Measurements from ENCODE around the gene PRKACB. TPM values are rescaled to one million over a fixed set of nuclear protein-coding genes. Genes with fewer than 3 reads are reported as not detected.

PRKACB gene
- total RNA-seq (2013; cell fraction: nucleolus; rRNA removed): not detected in 2 replicates
- total RNA-seq (2014; rRNA removed) (4.8 and 5.3 TPM in 2 replicates), total RNA-seq (2014; rRNA removed; fragmentation: Illumina TruSeq; extraction: Trizol) (7.1 and 8.0 TPM in 2 replicates), total RNA-seq (2021) (8.6 and 9.0 TPM in 2 replicates), polyA plus RNA-seq (2011; rRNA removed) (0.19 TPM in 1 of 2 replicates, not detected in the other), polyA plus RNA-seq (2014; fragmentation: Illumina TruSeq; extraction: Trizol) (7.5 and 10.7 TPM in 2 replicates), polyA plus RNA-seq (2014; fragmentation: Nextera tagmentation; extraction: Ambion mirVana) (1 to 10 TPM; 3.1 to 3.3 TPM), polyA plus RNA-seq (2014; rRNA removed) (3.2 and 3.7 TPM in 2 replicates), polyA plus RNA-seq (2016; fragmentation: Nextera tagmentation; extraction: Ambion mirVana) (1 to 10 TPM; 8.6 TPM), polyA minus RNA-seq (2011; rRNA and poly(A)+ RNA removed) (not detected in 2 replicates), Bru-seq, nascent RNA (percentile 28 among the genes with signal in this experiment), BruChase-seq, experiment 1, labeled RNA remaining after a 6-hour chase (percentile 23 among the genes with signal in this experiment), BruChase-seq, experiment 2, labeled RNA remaining after a 2-hour chase (percentile 23 among the genes with signal in this experiment)
- 1.8 TPM for polyA plus RNA-seq (2011; ENCODE audit: low read depth)
- polyA plus RNA-seq (2011; cell fraction: cytosol; rRNA removed): 0.01 and 0.02 TPM in 2 replicates
- not detected in 2 replicates for polyA plus RNA-seq (2011; cell fraction: nucleus; rRNA removed)
- 3.4 and 3.8 TPM in 2 replicates for polyA plus RNA-seq (2012)
- polyA minus RNA-seq (2011; cell fraction: cytosol; rRNA and poly(A)+ RNA removed): not detected in 2 replicates
- 0.10 TPM in 1 of 2 replicates, not detected in the other for polyA minus RNA-seq (2011; cell fraction: nucleus; rRNA and poly(A)+ RNA removed)
- long read RNA-seq, experiment 1: 0 reads
- long read RNA-seq, experiment 2, partial matches to known transcripts: 0 of 1 reads
- long read RNA-seq, experiment 2, other reads (novel, unspliced or antisense): 1 of 1 reads

GRCh38 chr1:84143796-84144565, at the start of gene PRKACB:
Gene PRKACB (plus strand): TSS chr1:84144271. CDS start chr1:84144362, 91 bp downstream.
- ChIA-PET CTCF (interaction anchor here (1.2 to 2.5 kb wide), 4 partner anchors 9 to 628 kb away, joined by 4 to 18 read pairs (median 5); no protein-coding TSS in a partner anchor), POLR2A (no interaction called here), RAD21 (ENCODE audit: unreplicated experiment) (interaction anchor here (0.8 to 1.2 kb wide), 6 partner anchors 284 to 610 kb away, joined by 3 to 10 read pairs (median 4); no protein-coding TSS in a partner anchor), SMC1A (ENCODE audit: uncharacterized antibody, unreplicated experiment) (interaction anchor here (0.8 to 1.8 kb wide), 8 partner anchors 9 to 610 kb away, joined by 3 to 14 read pairs (median 3); no protein-coding TSS in a partner anchor)
- no peaks in the 10 kb centered on the region for H3K9me3 ChIP-seq (replicated peaks; ENCODE audit: control insufficient read depth, insufficient read depth, low read length)
- H3K79me2 ChIP-seq (ENCODE audit: control insufficient read depth, insufficient read depth, low read length): no peaks in the 10 kb centered on the region
- intact Hi-C loops (cut with micrococcal nuclease; ENCODE audit: unreplicated experiment) (loop anchor here (5.0 to 10.0 kb wide), 2 partner anchors 481 to 608 kb away; no protein-coding TSS in a partner anchor), in situ Hi-C loops (cut with MboI) (loop anchor here (10.0 to 25.0 kb wide), 2 partner anchors 481 to 618 kb away; no protein-coding TSS in a partner anchor)
- ATAC-seq: peak; percentile 50; the same call in 2 of the 3 replicates
- H2AFZ ChIP-seq (ENCODE audit: control insufficient read depth, low read depth, low read length): peak within 1 kb of the TSS; percentile 71
- no peaks in the 10 kb centered on the region for H3K27me3 ChIP-seq (replicated peaks in 1 of 2; ENCODE audit: control insufficient read depth in 2 of 2, insufficient read depth in 2 of 2, low read length in 1 of 2)
- no peak for TF ChIP-seq BCLAF1 (IDR thresholded peaks at IDR 0.05)
- TF ChIP-seq RUNX3 (IDR thresholded peaks at IDR 0.05; ENCODE audit: low read length): 0 out of 2 replicates have a peak, but pooled peaks have one; percentile 23
- no peak for TF ChIP-seq ZNF207 (IDR thresholded peaks at IDR 0.05; ENCODE audit: borderline replicate concordance)
- 2% methylated on average over 2 of the region's 2 CpGs for WGBS (ENCODE audit: insufficient coverage, insufficient replicate concordance, low lambda C conversion rate, missing lambda C conversion rate)
- no peaks in the 10 kb centered on the region for H3K4me1 ChIP-seq (ENCODE audit: control insufficient read depth, insufficient read depth, low read length)
- H3K4me2 ChIP-seq (ENCODE audit: control insufficient read depth, insufficient read depth): peak within 1 kb of the TSS; percentile 6; the same call in 1 of the 2 replicates
- no peaks in the 10 kb centered on the region for H4K20me1 ChIP-seq (ENCODE audit: control insufficient read depth, insufficient read depth)
- peak; percentile 24 for DNase-seq (ENCODE audit: low read depth, low spot score)
- no peak within 1 kb of the TSS for H3K4me3 ChIP-seq
- H3K27ac ChIP-seq (ENCODE audit: control insufficient read depth, insufficient read depth): no peak within 1 kb of the TSS
- FAIRE-seq: no peak
- BruUV-seq (replicated peaks): no TSS peak
- no peaks in the 10 kb centered on the region for H3K36me3 ChIP-seq (ENCODE audit: control insufficient read depth in 2 of 2, insufficient read depth in 2 of 2, low read length in 1 of 2)
- no peak within 1 kb of the TSS for H3K9ac ChIP-seq (ENCODE audit: control insufficient read depth, insufficient read depth, low read length)
